ENCODE data around the gene CKMT1A. TPM values are rescaled to one million over a fixed set of nuclear protein-coding genes. Genes with fewer than 3 reads are reported as not detected.
"Not testable (repeated sequence)": the region's sequence is repeated elsewhere in the genome, so short reads cannot be mapped to it uniquely, and the experiment has no call there.

Gene CKMT1A
- polyA plus RNA-seq, 2 of the 4 experiments (the other 2 are of a cell fraction): 1.6 to 3.0 TPM

- H3K27ac ChIP-seq; POLR2A ChIA-PET; FAIRE-seq; H3K4me2 ChIP-seq; H3K9me3 ChIP-seq; H3K4me3 ChIP-seq; CTCF ChIA-PET; H3K4me1 ChIP-seq; ATAC-seq; DNase-seq (ENCODE audit: low read depth in 1 of 2, low spot score in 1 of 2): not testable (repeated sequence)
- WGBS (ENCODE audit: missing lambda C conversion rate): no CpG with 5 or more reads among the region's 1 CpG
These were observed 27.5 kb upstream of the CKMT1A start for GRCh38 chr15:43666177-43666576.

GRCh38 chr15:43674175-43674574 lies 19.5 kb upstream of the CKMT1A start:
- H3K9me3 ChIP-seq; DNase-seq (ENCODE audit: low read depth in 1 of 2, low spot score in 1 of 2); H3K4me2 ChIP-seq; H3K27ac ChIP-seq; ATAC-seq; H3K4me3 ChIP-seq; CTCF ChIA-PET; POLR2A ChIA-PET; FAIRE-seq; H3K4me1 ChIP-seq: not testable (repeated sequence)
- no CpG with 5 or more reads among the region's 1 CpG for WGBS (ENCODE audit: missing lambda C conversion rate)

GRCh38 chr15:43689604-43690301 lies 3.9 kb upstream of the CKMT1A start:
- POLR2A ChIA-PET; CTCF ChIA-PET; H3K9me3 ChIP-seq; H3K4me3 ChIP-seq; DNase-seq (ENCODE audit: low read depth in 1 of 2, low spot score in 1 of 2); FAIRE-seq; H3K4me1 ChIP-seq; H3K4me2 ChIP-seq; H3K27ac ChIP-seq: not testable (repeated sequence)
- ATAC-seq: peak; percentile 95 to 98
- WGBS (ENCODE audit: missing lambda C conversion rate): no CpG with 5 or more reads among the region's 54 CpGs

GRCh38 chr15:43692679-43693078 lies 980 bp upstream of the CKMT1A start:
- FAIRE-seq; H3K9me3 ChIP-seq; H3K4me2 ChIP-seq; H3K4me1 ChIP-seq; CTCF ChIA-PET; POLR2A ChIA-PET; H3K4me3 ChIP-seq; H3K27ac ChIP-seq; ATAC-seq; DNase-seq (ENCODE audit: low read depth in 1 of 2, low spot score in 1 of 2): not testable (repeated sequence)
- WGBS (ENCODE audit: missing lambda C conversion rate): no CpG with 5 or more reads among the region's 7 CpGs

GRCh38 chr15:43702174-43702573 lies 8.5 kb downstream of the CKMT1A start:
- 71% methylated on average over 7 of the region's 7 CpGs for whole genome bisulfite sequencing (ENCODE audit: missing lambda C conversion rate)
- TF ChIP-seq RNF2 (IDR thresholded peaks at IDR 0.05; ENCODE audit: borderline replicate concordance, low read depth): no peak
- TF ChIP-seq POLR2A (IDR thresholded peaks at IDR 0.05; ENCODE audit: low read length): no peak
- no peak for TF ChIP-seq ZSCAN20 (CRISPR knock-in tag; IDR thresholded peaks at IDR 0.05)
- no peak for TF ChIP-seq JUN (IDR thresholded peaks at IDR 0.05)
- TF ChIP-seq HOXB13 (CRISPR knock-in tag; IDR thresholded peaks at IDR 0.05; ENCODE audit: low read depth): no peak
- no peak for TF ChIP-seq ZNF302 (CRISPR knock-in tag; IDR thresholded peaks at IDR 0.05)
- TF ChIP-seq CBX8 (IDR thresholded peaks at IDR 0.05): no peak
- no peak for TF ChIP-seq MAFK (IDR thresholded peaks at IDR 0.05; ENCODE audit: partially characterized antibody)
- TF ChIP-seq E2F6 (IDR thresholded peaks at IDR 0.05; ENCODE audit: borderline replicate concordance, low read depth): no peak
- no peak for TF ChIP-seq SMC3 (IDR thresholded peaks at IDR 0.05)
- TF ChIP-seq NPAS2 (CRISPR knock-in tag; IDR thresholded peaks at IDR 0.05; ENCODE audit: borderline replicate concordance): no peak
- no peak for TF ChIP-seq CHD4 (IDR thresholded peaks at IDR 0.05; ENCODE audit: borderline replicate concordance)
- no peak for TF ChIP-seq HOXB5 (CRISPR knock-in tag; IDR thresholded peaks at IDR 0.05)
- TF ChIP-seq RARB (CRISPR knock-in tag; IDR thresholded peaks at IDR 0.05): no peak
- no peak for TF ChIP-seq CTCF (IDR thresholded peaks at IDR 0.05)
- no peak for TF ChIP-seq EHF (CRISPR knock-in tag; IDR thresholded peaks at IDR 0.05)
- TF ChIP-seq CHD2 (IDR thresholded peaks at IDR 0.05; ENCODE audit: low read length, partially characterized antibody): no peak
- TF ChIP-seq KDM1A (IDR thresholded peaks at IDR 0.05; ENCODE audit: low read depth): no peak
- H3K4me3 ChIP-seq: no peak overlapping the region
- no peaks in the 10 kb centered on the region for H3K9me3 ChIP-seq
- ATAC-seq (no peak), FAIRE-seq (no peak), DNase-seq (ENCODE audit: low read depth in 1 of 2, low spot score in 1 of 2) (no peak)
- no peaks in the 10 kb centered on the region for H3K4me1 ChIP-seq
- no peak overlapping the region for H3K27ac ChIP-seq
- ChIA-PET CTCF (no interaction called here), POLR2A (no interaction called here)
- H3K4me2 ChIP-seq: no peak overlapping the region
